ENCODE data around the gene MICOS13.

MICOS13 gene

DNA sequence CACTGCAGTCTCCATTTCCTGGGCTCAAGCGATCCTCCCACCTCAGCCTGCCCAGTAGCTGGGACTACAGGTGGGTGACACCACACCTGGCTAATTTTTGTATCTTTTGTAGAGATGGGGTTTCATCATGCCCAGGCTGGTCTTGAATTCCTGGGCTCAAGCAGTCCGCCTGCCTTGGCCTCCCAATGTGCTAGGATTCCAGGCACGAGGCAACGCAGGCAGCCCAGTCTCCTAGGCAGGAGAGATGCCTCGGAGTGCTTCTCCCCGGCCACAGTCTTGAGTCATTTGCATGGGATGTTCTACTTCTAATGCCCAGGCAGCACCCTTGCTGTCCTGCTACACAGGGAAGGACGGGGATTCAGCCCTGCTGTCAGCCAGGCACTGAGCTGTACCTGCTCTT lies 8.7 kb downstream of the MICOS13 start:
- Histone ChIP-seq H3K27me3 (ENCODE audit: control insufficient read depth in 3 of 3, insufficient read depth in 3 of 3, low read depth in 1 of 3, low read length in 3 of 3) (no peaks in the 10 kb centered on the region), H3K4ac (ENCODE audit: low read length) (no peak overlapping the region), H2BK120ac (ENCODE audit: low read depth, low read length) (no peak overlapping the region), H3K14ac (ENCODE audit: low read length) (no peak overlapping the region), H2AFZ (ENCODE audit: low read length) (no peak overlapping the region), H2BK5ac (ENCODE audit: low read length) (no peak overlapping the region), H3K18ac (ENCODE audit: low read length) (no peak overlapping the region), H2BK15ac (ENCODE audit: low read length) (no peak overlapping the region), H4K91ac (ENCODE audit: low read depth, low read length, poor library complexity) (no peak overlapping the region), H4K8ac (ENCODE audit: low read depth, low read length) (no peak overlapping the region), H2BK12ac (ENCODE audit: low read length) (no peak overlapping the region), H3K79me1 (ENCODE audit: low read depth, low read length) (peaks cover 9% of the 10 kb centered on the region), H3K4me3 (ENCODE audit: low read length in 2 of 2) (no peak overlapping the region), H3K4me2 (ENCODE audit: insufficient read depth, low read length, poor library complexity, severe bottlenecking) (no peak overlapping the region), H3K36me3 (replicated peaks in 1 of 2; ENCODE audit: control insufficient read depth in 2 of 2, insufficient read depth in 2 of 2, low read length in 2 of 2) (peaks cover 30 to 59% of the 10 kb centered on the region in 2 donors), H3K9me3 (replicated peaks in 1 of 2; ENCODE audit: control insufficient read depth in 2 of 2, insufficient read depth in 1 of 2, low read depth in 1 of 2, low read length in 2 of 2) (peaks cover 0 to 1% of the 10 kb centered on the region in 2 donors), H3K23ac (ENCODE audit: low read depth, low read length, poor library complexity) (no peak overlapping the region), H2AK5ac (ENCODE audit: low read depth, low read length) (no peak overlapping the region), H3K4me1 (ENCODE audit: control insufficient read depth in 2 of 2, insufficient read depth in 1 of 2, low read depth in 1 of 2, low read length in 2 of 2) (peaks cover 0 to 4% of the 10 kb centered on the region in 2 donors), H3K9ac (ENCODE audit: low read depth, low read length, poor library complexity) (no peak overlapping the region), H3K27ac (replicated peaks; ENCODE audit: low read length) (no peak overlapping the region)
- WGBS, 2 donors (ENCODE audit: extremely low coverage in 2 of 2, insufficient read length in 2 of 2, insufficient replicate concordance in 1 of 2), result no CpG with 5 or more reads among the region's 7 CpGs
- no peak for DNase-seq (ENCODE audit: low spot score)

DNA sequence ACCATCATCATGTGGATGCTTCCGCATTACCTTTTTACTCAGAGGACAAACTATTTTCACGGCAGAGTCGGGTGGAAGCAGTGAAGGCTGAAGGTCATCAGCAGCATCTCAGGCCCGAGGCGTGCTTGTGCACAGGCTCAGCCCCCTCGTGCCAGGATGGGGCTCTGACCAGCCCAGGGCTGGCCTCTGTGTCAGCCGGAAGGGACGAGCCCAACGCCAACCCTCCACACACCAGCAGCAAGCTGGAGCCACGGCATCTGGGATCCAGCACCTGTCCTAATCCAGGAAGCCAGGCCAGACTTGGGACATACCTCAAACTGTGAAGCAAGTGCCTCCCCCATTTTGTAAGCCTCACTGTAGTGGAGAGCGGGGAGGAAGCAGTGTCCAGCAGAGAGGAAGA lies 11.1 kb downstream of the MICOS13 start:
- Histone ChIP-seq H3K79me1 (ENCODE audit: low read depth, low read length) (peaks cover 4% of the 10 kb centered on the region), H4K91ac (ENCODE audit: low read depth, low read length, poor library complexity) (no peak overlapping the region), H3K4ac (ENCODE audit: low read length) (no peak overlapping the region), H2BK5ac (ENCODE audit: low read length) (no peak overlapping the region), H3K23ac (ENCODE audit: low read depth, low read length, poor library complexity) (peak overlapping the region; percentile 43), H2BK12ac (ENCODE audit: low read length) (no peak overlapping the region), H3K4me1 (ENCODE audit: control insufficient read depth in 2 of 2, insufficient read depth in 1 of 2, low read depth in 1 of 2, low read length in 2 of 2) (peaks cover 0 to 4% of the 10 kb centered on the region in 2 donors), H3K4me2 (ENCODE audit: insufficient read depth, low read length, poor library complexity, severe bottlenecking) (no peak overlapping the region), H3K14ac (ENCODE audit: low read length) (no peak overlapping the region), H2BK120ac (ENCODE audit: low read depth, low read length) (no peak overlapping the region), H3K18ac (ENCODE audit: low read length) (peak overlapping the region; percentile 38), H2AK5ac (ENCODE audit: low read depth, low read length) (no peak overlapping the region), H3K36me3 (replicated peaks in 1 of 2; ENCODE audit: control insufficient read depth in 2 of 2, insufficient read depth in 2 of 2, low read length in 2 of 2) (peaks cover 50 to 80% of the 10 kb centered on the region in 2 donors), H3K27ac (replicated peaks; ENCODE audit: low read length) (no peak overlapping the region), H2BK15ac (ENCODE audit: low read length) (no peak overlapping the region), H4K8ac (ENCODE audit: low read depth, low read length) (no peak overlapping the region), H3K9ac (ENCODE audit: low read depth, low read length, poor library complexity) (no peak overlapping the region), H3K27me3 (ENCODE audit: control insufficient read depth in 3 of 3, insufficient read depth in 3 of 3, low read depth in 1 of 3, low read length in 3 of 3) (no peaks in the 10 kb centered on the region), H2AFZ (ENCODE audit: low read length) (no peak overlapping the region), H3K4me3 (ENCODE audit: low read length in 2 of 2) (no peak overlapping the region), H3K9me3 (replicated peaks in 1 of 2; ENCODE audit: control insufficient read depth in 2 of 2, insufficient read depth in 1 of 2, low read depth in 1 of 2, low read length in 2 of 2) (no peaks in the 10 kb centered on the region)
- DNase-seq (ENCODE audit: low spot score), result no peak
- WGBS, 2 donors (ENCODE audit: extremely low coverage in 2 of 2, insufficient read length in 2 of 2, insufficient replicate concordance in 1 of 2), result no CpG with 5 or more reads among the region's 11 CpGs

DNA sequence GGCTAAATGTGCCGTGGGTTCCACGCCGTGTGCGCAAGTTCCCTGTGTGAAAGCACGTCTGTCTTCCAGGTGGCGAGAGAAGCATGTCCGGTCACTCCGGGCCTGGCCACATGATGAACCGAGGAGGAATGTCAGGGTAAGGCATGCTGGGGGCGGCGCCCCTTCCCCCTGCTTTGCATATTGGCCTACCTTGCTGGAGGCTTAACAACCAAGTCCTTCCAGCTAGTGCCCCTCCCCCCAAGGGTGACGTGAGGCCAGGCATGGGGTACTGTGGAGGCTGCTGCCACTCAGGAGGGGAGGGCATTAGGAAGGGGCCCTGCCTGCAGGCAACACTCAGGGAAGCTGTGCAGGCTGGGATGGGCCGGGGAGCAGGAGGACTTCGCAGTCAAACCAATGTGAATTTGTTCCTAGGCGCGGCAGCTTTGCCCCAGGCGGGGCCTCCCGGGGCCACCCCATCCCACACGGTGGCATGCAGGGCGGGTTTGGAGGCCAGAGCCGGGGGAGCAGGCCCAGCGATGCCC lies 12.5 kb downstream of the MICOS13 start:
- no peak overlapping the region for H3K18ac ChIP-seq (ENCODE audit: low read length)
- no peak overlapping the region for H3K14ac ChIP-seq (ENCODE audit: low read length)
- H2BK5ac ChIP-seq (ENCODE audit: low read length), result no peak overlapping the region
- peak overlapping the region; percentile 82 for H4K8ac ChIP-seq (ENCODE audit: low read depth, low read length)
- no peak overlapping the region for H3K4me2 ChIP-seq (ENCODE audit: insufficient read depth, low read length, poor library complexity, severe bottlenecking)
- H3K4me3 ChIP-seq (ENCODE audit: low read length in 2 of 2), result no peak overlapping the region
- no peak overlapping the region for H3K4ac ChIP-seq (ENCODE audit: low read length)
- no peak overlapping the region for H4K91ac ChIP-seq (ENCODE audit: low read depth, low read length, poor library complexity)
- no peak overlapping the region for H2AFZ ChIP-seq (ENCODE audit: low read length)
- DNase-seq (ENCODE audit: low spot score), result no peak
- WGBS, 2 donors (ENCODE audit: extremely low coverage in 2 of 2, insufficient read length in 2 of 2, insufficient replicate concordance in 1 of 2), result no CpG with 5 or more reads among the region's 22 CpGs
- H2BK12ac ChIP-seq (ENCODE audit: low read length), result peak overlapping the region; percentile 63
- peaks cover 60 to 86% of the 10 kb centered on the region in 2 donors for H3K36me3 ChIP-seq (replicated peaks in 1 of 2; ENCODE audit: control insufficient read depth in 2 of 2, insufficient read depth in 2 of 2, low read length in 2 of 2)
- H3K27me3 ChIP-seq (ENCODE audit: control insufficient read depth in 3 of 3, insufficient read depth in 3 of 3, low read depth in 1 of 3, low read length in 3 of 3), result no peaks in the 10 kb centered on the region
- H2BK15ac ChIP-seq (ENCODE audit: low read length), result no peak overlapping the region
- no peak overlapping the region for H3K9ac ChIP-seq (ENCODE audit: low read depth, low read length, poor library complexity)
- no peak overlapping the region for H2AK5ac ChIP-seq (ENCODE audit: low read depth, low read length)
- no peaks in the 10 kb centered on the region for H3K9me3 ChIP-seq (replicated peaks in 1 of 2; ENCODE audit: control insufficient read depth in 2 of 2, insufficient read depth in 1 of 2, low read depth in 1 of 2, low read length in 2 of 2)
- H3K79me1 ChIP-seq (ENCODE audit: low read depth, low read length), result peaks cover 4% of the 10 kb centered on the region
- H2BK120ac ChIP-seq (ENCODE audit: low read depth, low read length), result no peak overlapping the region
- H3K27ac ChIP-seq (replicated peaks; ENCODE audit: low read length), result peak overlapping the region; percentile 24
- peak overlapping the region; percentile 91 for H3K23ac ChIP-seq (ENCODE audit: low read depth, low read length, poor library complexity)
- peaks cover 0 to 4% of the 10 kb centered on the region in 2 donors for H3K4me1 ChIP-seq (ENCODE audit: control insufficient read depth in 2 of 2, insufficient read depth in 1 of 2, low read depth in 1 of 2, low read length in 2 of 2)

DNA sequence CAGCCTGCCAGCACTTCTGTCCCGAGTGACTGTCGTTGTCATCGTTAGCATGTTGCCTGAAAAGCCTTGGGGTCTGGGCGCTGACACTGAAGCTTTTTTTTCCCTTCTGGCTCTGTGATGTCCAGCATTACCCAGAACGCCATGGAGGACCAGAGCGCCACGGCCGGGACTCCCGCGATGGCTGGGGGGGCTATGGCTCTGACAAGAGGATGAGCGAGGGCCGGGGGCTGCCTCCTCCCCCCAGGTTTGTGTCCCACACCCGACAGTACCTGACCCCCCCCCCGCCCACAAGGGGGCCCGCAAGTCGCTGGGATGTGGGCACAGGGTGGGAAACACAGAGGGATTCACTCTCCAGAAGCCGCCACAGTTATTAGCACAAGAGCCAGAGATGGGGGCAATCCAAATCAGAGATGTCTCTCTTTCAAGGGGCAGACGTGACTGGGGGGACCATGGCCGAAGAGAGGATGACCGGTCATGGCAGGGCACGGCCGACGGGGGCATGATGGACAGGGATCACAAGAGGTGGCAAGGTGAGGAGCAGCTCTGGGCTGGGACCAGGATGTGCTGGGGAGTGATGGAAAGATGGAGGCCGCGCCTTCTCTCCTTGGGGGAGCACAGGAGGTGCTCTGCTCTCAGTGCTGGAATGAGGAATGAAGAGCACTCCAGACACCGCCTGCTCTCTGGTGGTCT lies 13.2 kb downstream of the MICOS13 start:
- H3K79me1 ChIP-seq (ENCODE audit: low read depth, low read length), result peaks cover 4% of the 10 kb centered on the region
- no peaks in the 10 kb centered on the region for H3K27me3 ChIP-seq (ENCODE audit: control insufficient read depth in 3 of 3, insufficient read depth in 3 of 3, low read depth in 1 of 3, low read length in 3 of 3)
- H4K8ac ChIP-seq (ENCODE audit: low read depth, low read length), result no peak overlapping the region
- H3K18ac ChIP-seq (ENCODE audit: low read length), result no peak overlapping the region
- no peaks in the 10 kb centered on the region for H3K9me3 ChIP-seq (replicated peaks in 1 of 2; ENCODE audit: control insufficient read depth in 2 of 2, insufficient read depth in 1 of 2, low read depth in 1 of 2, low read length in 2 of 2)
- no peak overlapping the region for H3K9ac ChIP-seq (ENCODE audit: low read depth, low read length, poor library complexity)
- no peak overlapping the region for H2BK15ac ChIP-seq (ENCODE audit: low read length)
- no peak overlapping the region for H3K4me2 ChIP-seq (ENCODE audit: insufficient read depth, low read length, poor library complexity, severe bottlenecking)
- no peak overlapping the region for H2AK5ac ChIP-seq (ENCODE audit: low read depth, low read length)
- H3K14ac ChIP-seq (ENCODE audit: low read length), result no peak overlapping the region
- peak overlapping the region; percentile 24 for H3K27ac ChIP-seq (replicated peaks; ENCODE audit: low read length)
- no peak overlapping the region for H4K91ac ChIP-seq (ENCODE audit: low read depth, low read length, poor library complexity)
- no peak overlapping the region for H2AFZ ChIP-seq (ENCODE audit: low read length)
- no CpG with 5 or more reads among the region's 26 CpGs for WGBS, 2 donors (ENCODE audit: extremely low coverage in 2 of 2, insufficient read length in 2 of 2, insufficient replicate concordance in 1 of 2)
- H3K4ac ChIP-seq (ENCODE audit: low read length), result no peak overlapping the region
- H3K36me3 ChIP-seq (replicated peaks in 1 of 2; ENCODE audit: control insufficient read depth in 2 of 2, insufficient read depth in 2 of 2, low read length in 2 of 2), result peaks cover 64 to 92% of the 10 kb centered on the region in 2 donors
- DNase-seq (ENCODE audit: low spot score), result no peak
- no peak overlapping the region for H2BK120ac ChIP-seq (ENCODE audit: low read depth, low read length)
- no peak overlapping the region for H2BK12ac ChIP-seq (ENCODE audit: low read length)
- H2BK5ac ChIP-seq (ENCODE audit: low read length), result no peak overlapping the region
- peaks cover 0 to 4% of the 10 kb centered on the region in 2 donors for H3K4me1 ChIP-seq (ENCODE audit: control insufficient read depth in 2 of 2, insufficient read depth in 1 of 2, low read depth in 1 of 2, low read length in 2 of 2)
- H3K23ac ChIP-seq (ENCODE audit: low read depth, low read length, poor library complexity), result no peak overlapping the region
- no peak overlapping the region for H3K4me3 ChIP-seq (ENCODE audit: low read length in 2 of 2)

Data from neuronal stem cell (in vitro differentiated cells).